Measurements from ENCODE around the gene TOPAZ1.

The TOPAZ1 gene

DNA sequence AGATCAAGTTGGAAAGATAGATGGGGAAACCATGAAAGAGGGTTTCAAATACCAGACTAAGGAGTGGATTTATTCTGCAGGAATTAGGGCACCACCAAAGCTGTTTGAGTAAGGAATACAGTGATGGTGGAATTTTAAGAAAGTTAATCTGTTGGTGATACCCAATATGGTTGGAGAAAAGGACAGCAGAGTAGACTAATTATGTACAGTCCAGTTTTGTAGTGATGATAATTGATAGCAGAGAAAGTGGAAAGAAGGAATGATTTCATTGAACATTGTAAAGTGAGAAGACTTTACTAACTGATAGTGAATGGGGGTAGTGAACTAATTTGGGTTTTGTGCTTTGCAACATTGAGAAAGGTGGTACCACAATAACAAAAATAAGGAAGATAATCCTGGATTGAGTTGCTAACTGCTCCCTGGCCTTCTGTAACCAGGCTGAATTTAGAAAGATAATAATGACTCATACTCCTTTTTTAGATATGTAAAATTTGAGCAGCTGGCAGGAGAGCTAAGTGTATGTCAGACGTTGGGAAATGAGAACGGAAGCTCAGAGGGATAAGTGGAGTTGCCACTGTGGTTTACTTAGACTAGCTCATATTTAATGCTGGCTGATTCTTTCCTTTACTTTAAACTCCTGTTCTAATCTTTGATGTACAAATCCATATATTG lies 113.8 kb downstream of the TOPAZ1 start:
- TF ChIP-seq, protein P1, sequence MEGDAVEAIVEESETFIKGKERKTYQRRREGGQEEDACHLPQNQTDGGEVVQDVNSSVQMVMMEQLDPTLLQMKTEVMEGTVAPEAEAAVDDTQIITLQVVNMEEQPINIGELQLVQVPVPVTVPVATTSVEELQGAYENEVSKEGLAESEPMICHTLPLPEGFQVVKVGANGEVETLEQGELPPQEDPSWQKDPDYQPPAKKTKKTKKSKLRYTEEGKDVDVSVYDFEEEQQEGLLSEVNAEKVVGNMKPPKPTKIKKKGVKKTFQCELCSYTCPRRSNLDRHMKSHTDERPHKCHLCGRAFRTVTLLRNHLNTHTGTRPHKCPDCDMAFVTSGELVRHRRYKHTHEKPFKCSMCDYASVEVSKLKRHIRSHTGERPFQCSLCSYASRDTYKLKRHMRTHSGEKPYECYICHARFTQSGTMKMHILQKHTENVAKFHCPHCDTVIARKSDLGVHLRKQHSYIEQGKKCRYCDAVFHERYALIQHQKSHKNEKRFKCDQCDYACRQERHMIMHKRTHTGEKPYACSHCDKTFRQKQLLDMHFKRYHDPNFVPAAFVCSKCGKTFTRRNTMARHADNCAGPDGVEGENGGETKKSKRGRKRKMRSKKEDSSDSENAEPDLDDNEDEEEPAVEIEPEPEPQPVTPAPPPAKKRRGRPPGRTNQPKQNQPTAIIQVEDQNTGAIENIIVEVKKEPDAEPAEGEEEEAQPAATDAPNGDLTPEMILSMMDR (IDR thresholded peaks at IDR 0.05; ENCODE audit: low read depth, low read length): no peak
- DNase-seq (ENCODE audit: low read depth, low spot score): peak; percentile 86
- in situ Hi-C loops (cut with HindIII; ENCODE audit: low sequenced_read_pairs): no loop called here
- H3K4me3 ChIP-seq (ENCODE audit: low read depth, low read length): no peak overlapping the region

- in situ Hi-C loops (cut with HindIII; ENCODE audit: low sequenced_read_pairs): no loop called here
- DNase-seq (ENCODE audit: low read depth, low spot score): no peak
- TF ChIP-seq, protein P1 (IDR thresholded peaks at IDR 0.05; ENCODE audit: low read depth, low read length): no peak
- H3K4me3 ChIP-seq (ENCODE audit: low read depth, low read length): no peak overlapping the region
Measured at GRCh38 chr3:44359146-44359751, 117.6 kb downstream of the TOPAZ1 start.

GRCh38 chr3:44363591-44363990 lies 121.9 kb downstream of the TOPAZ1 start:
- TF ChIP-seq, protein P1 (IDR thresholded peaks at IDR 0.05; ENCODE audit: low read depth, low read length): no peak
- in situ Hi-C loops (cut with HindIII; ENCODE audit: low sequenced_read_pairs): no loop called here
- no peak overlapping the region for H3K4me3 ChIP-seq (ENCODE audit: low read depth, low read length)
- no peak for DNase-seq (ENCODE audit: low read depth, low spot score)

GRCh38 chr3:44365952-44366351 lies 124.3 kb downstream of the TOPAZ1 start:
- DNase-seq (ENCODE audit: low read depth, low spot score): no peak
- no peak overlapping the region for H3K4me3 ChIP-seq (ENCODE audit: low read depth, low read length)
- in situ Hi-C loops (cut with HindIII; ENCODE audit: low sequenced_read_pairs): no loop called here
- TF ChIP-seq, protein P1 (IDR thresholded peaks at IDR 0.05; ENCODE audit: low read depth, low read length): no peak

GRCh38 chr3:44375450-44375849 lies 133.8 kb downstream of the TOPAZ1 start:
- DNase-seq (ENCODE audit: low read depth, low spot score): no peak
- in situ Hi-C loops (cut with HindIII; ENCODE audit: low sequenced_read_pairs): no loop called here
- H3K4me3 ChIP-seq (ENCODE audit: low read depth, low read length): no peak overlapping the region
- TF ChIP-seq, protein P1 (IDR thresholded peaks at IDR 0.05; ENCODE audit: low read depth, low read length): no peak
